Brain microvascular endothelial cell (primary cell): Measurements from ENCODE around the gene ZNF865.
A peak's percentile ranks its signal among the peaks of the same experiment; 100 is the strongest.
"Not testable (repeated sequence)": the region's sequence is repeated elsewhere in the genome, so short reads cannot be mapped to it uniquely, and the experiment has no call there.

Experiments
- DNase-seq: peaks from one replicate; pipeline ENCODE4 v3.0.0-alpha.2; 2020
- H3K27ac ChIP-seq: fragments of 250-450 bp; sonication (Bioruptor Pico); 2 replicates; pipeline ENCODE4 v1.5.1; 2020; ENCODE audit warnings: mild to moderate bottlenecking, moderate library complexity
- H3K27me3 ChIP-seq: fragments of 250-450 bp; sonication (Bioruptor Pico); replicated peaks from 2 replicates; pipeline ENCODE4 v1.5.1; 2020; ENCODE audit warnings: mild to moderate bottlenecking
- H3K36me3 ChIP-seq: fragments of 250-450 bp; sonication (Bioruptor Pico); replicated peaks from 2 replicates; pipeline ENCODE4 v1.5.1; 2020; ENCODE audit warnings: mild to moderate bottlenecking
- H3K4me3 ChIP-seq: 2 replicates; pipeline ENCODE4 v1.5.1; 2011; ENCODE audit warnings: low read depth, mild to moderate bottlenecking, control low read depth, low read length, moderate library complexity
- in situ Hi-C: cut with HindIII; loops from 2 replicates; pipeline ENCODE4 v1.10.0; 2017; ENCODE audit warnings: low sequenced_read_pairs, low pct_ligation_motif_present
- TF ChIP-seq, protein P1 (sequence below): IDR thresholded peaks from 2 replicates; pipeline ENCODE4 v1.5.1; 2011; ENCODE audit warnings: low read depth, mild to moderate bottlenecking, moderate library complexity, low read length, control low read depth, inconsistent platforms; ENCODE audit errors: missing control alignments

ZNF865 gene

DNA sequence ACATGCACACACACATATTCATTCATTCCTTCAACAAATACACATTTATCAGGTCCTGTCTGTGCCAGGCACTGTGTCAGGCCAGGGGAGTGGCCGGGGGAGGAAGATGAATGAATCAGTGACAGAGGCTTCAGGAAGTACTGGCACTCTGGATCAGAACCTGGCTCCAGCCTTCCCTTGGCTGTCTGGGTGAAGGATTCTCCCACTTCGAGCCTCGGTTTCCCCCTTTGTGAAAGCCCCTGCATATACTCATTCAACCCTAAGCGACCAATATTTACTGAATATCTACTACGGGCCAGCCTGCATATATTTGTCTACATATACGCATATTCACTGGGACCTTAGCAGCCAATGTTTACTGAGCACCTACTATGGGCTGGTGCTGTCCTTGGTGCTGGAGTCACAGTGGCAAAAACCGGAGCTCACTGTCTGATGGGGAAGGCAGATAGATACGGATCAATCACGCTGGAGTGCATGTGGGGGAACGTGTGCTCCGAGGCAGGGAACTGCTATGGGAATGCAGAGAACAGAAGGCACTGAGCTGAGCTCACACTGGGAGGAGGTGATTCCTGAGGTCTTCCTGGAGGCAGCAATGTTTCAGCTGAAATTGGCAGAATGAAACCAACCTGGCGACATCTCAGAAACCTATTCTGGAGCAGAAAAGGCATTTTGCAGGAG lies 24.2 kb upstream of the ZNF865 start:
- H3K27me3 ChIP-seq, result no peaks in the 10 kb centered on the region
- peak overlapping the region; percentile 50 for H3K27ac ChIP-seq
- DNase-seq, result no peak
- peak overlapping the region; percentile 94 for H3K4me3 ChIP-seq
- peaks cover 14% of the 10 kb centered on the region for H3K36me3 ChIP-seq
- TF ChIP-seq, protein P1, sequence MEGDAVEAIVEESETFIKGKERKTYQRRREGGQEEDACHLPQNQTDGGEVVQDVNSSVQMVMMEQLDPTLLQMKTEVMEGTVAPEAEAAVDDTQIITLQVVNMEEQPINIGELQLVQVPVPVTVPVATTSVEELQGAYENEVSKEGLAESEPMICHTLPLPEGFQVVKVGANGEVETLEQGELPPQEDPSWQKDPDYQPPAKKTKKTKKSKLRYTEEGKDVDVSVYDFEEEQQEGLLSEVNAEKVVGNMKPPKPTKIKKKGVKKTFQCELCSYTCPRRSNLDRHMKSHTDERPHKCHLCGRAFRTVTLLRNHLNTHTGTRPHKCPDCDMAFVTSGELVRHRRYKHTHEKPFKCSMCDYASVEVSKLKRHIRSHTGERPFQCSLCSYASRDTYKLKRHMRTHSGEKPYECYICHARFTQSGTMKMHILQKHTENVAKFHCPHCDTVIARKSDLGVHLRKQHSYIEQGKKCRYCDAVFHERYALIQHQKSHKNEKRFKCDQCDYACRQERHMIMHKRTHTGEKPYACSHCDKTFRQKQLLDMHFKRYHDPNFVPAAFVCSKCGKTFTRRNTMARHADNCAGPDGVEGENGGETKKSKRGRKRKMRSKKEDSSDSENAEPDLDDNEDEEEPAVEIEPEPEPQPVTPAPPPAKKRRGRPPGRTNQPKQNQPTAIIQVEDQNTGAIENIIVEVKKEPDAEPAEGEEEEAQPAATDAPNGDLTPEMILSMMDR, result no peak
- in situ Hi-C loops, result no loop called here

- H3K27me3 ChIP-seq, result no peaks in the 10 kb centered on the region
- in situ Hi-C loops, result no loop called here
- no peak overlapping the region for H3K27ac ChIP-seq
- TF ChIP-seq, protein P1, result no peak
- peaks cover 13% of the 10 kb centered on the region for H3K36me3 ChIP-seq
- DNase-seq, result no peak
- no peak overlapping the region for H3K4me3 ChIP-seq
Measured at GRCh38 chr19:55581823-55582223, 23.6 kb upstream of the ZNF865 start.

DNA sequence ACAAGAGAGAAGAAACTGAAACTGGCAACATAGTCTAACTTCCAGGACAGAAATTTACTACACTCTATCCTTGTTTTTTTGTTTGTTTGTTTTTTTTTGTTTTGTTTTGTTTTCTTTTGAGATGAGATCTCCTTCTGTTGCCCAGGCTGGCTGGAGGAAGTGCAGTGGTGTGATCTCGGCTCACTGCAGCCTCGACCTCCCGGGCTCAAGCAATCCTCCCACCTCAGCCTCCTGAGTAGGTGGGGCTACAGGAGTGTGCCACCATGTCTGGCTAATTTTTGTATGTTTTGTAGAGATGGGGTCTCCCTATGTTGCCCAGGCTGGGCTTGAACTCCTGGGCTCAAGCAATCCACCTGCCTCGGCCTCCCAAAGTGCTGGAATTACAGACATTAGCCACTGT lies 23.2 kb upstream of the ZNF865 start:
- H3K27ac ChIP-seq, DNase-seq, H3K27me3 ChIP-seq, H3K36me3 ChIP-seq, in situ Hi-C loops, H3K4me3 ChIP-seq: not testable (repeated sequence)

GRCh38 chr19:55583897-55584296 lies 21.6 kb upstream of the ZNF865 start:
- DNase-seq, in situ Hi-C loops, H3K27ac ChIP-seq, H3K4me3 ChIP-seq, H3K36me3 ChIP-seq, H3K27me3 ChIP-seq: not testable (repeated sequence)

DNA sequence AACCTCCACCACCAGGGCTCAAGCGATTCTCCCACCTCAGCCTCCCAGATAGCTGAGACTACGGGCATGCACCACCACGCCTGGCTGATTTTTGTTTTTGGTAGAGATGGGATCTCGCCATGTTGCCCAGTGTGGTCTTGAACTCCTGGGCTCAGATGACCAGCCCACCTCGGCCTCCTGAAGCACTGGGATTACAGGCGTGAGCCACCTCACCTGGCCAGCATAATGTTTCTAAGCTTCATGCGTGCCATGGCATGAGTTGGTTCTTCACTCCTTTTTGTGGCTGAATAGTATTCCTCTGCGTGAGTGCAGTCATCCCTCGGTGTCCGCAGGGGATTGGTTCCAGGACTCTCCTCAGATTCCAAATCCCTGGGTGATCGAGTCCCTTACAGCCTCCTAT lies 20.6 kb upstream of the ZNF865 start:
- TF ChIP-seq, protein P1, result no peak
- in situ Hi-C loops, result no loop called here
- DNase-seq, result no peak
- no peaks in the 10 kb centered on the region for H3K27me3 ChIP-seq
- H3K27ac ChIP-seq, result no peak overlapping the region
- no peaks in the 10 kb centered on the region for H3K36me3 ChIP-seq
- H3K4me3 ChIP-seq, result no peak overlapping the region

DNA sequence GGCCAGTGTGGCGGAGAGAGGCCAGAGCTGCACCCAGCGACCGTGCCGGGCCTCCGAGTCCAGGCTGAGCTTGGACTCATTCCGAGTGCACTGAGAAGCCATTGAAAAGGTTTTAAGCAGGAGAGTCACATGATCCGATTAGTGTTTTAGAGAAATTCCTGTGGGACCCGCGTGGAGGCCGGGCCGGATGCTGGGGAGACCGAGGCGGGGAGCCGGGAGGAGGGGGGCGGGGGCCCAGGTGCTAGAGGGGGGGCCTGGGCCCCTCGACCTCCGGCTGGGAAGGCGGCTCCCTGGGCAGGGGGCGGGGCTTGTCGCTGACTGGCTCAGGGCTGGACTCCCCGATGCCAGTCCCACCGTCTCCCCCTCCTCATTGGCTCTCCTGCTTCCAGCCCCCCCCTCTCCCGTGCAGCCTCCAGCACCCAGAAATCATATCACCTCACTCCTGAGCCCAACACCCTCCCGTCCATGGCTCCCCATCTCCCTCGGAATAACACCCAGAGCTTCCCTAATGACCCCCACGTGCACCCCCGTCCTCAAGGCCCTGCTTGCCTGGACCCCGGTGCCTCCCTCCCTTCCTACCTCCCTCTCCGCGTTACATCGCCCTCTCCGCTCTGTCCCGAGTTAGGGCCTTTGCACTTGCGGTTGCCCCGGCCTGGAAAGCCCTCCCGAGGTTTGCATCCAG lies 19.6 kb upstream of the ZNF865 start:
- in situ Hi-C loops, result no loop called here
- DNase-seq, result peak; percentile 71
- no peaks in the 10 kb centered on the region for H3K36me3 ChIP-seq
- H3K27ac ChIP-seq, result no peak overlapping the region
- TF ChIP-seq, protein P1, result no peak
- H3K4me3 ChIP-seq, result peak overlapping the region; percentile 47
- no peaks in the 10 kb centered on the region for H3K27me3 ChIP-seq
